Measurements from ENCODE around the gene ASIC4.

ASIC4 gene

GRCh38 chr2:219565130-219566080 lies 51.1 kb downstream of the ASIC4 start:
- no peak for DNase-seq (ENCODE audit: low read depth in 2 of 2, low spot score in 1 of 2)

- no peak for DNase-seq (ENCODE audit: low read depth in 2 of 2, low spot score in 1 of 2)
Observed at GRCh38 chr2:219566640-219567039, 52.4 kb downstream of the ASIC4 start.

GRCh38 chr2:219567131-219567530 lies 52.8 kb downstream of the ASIC4 start:
- DNase-seq (ENCODE audit: low read depth in 2 of 2, low spot score in 1 of 2): no peak

GRCh38 chr2:219567791-219568361 lies 53.6 kb downstream of the ASIC4 start:
- DNase-seq (ENCODE audit: low read depth in 2 of 2, low spot score in 1 of 2): no peak

- DNase-seq (ENCODE audit: low read depth in 2 of 2, low spot score in 1 of 2): no peak
Observed at GRCh38 chr2:219569041-219569440, 54.8 kb downstream of the ASIC4 start.

GRCh38 chr2:219569635-219570034 lies 55.4 kb downstream of the ASIC4 start:
- DNase-seq (ENCODE audit: low read depth in 2 of 2, low spot score in 1 of 2): no peak

- no peak for DNase-seq (ENCODE audit: low read depth in 2 of 2, low spot score in 1 of 2)
Observed at GRCh38 chr2:219570194-219570923, 56.1 kb downstream of the ASIC4 start.

GRCh38 chr2:219570924-219571310 lies 56.6 kb downstream of the ASIC4 start:
- DNase-seq (ENCODE audit: low read depth in 2 of 2, low spot score in 1 of 2): no peak

GRCh38 chr2:219571311-219572236 lies 57.3 kb downstream of the ASIC4 start, which contains the start of gene OBSL1:
TSS of gene OBSL1 (minus strand) at chr2:219571539. CDS start at chr2:219571232, 307 bp downstream.
- no peak for DNase-seq (ENCODE audit: low read depth in 2 of 2, low spot score in 1 of 2)

GRCh38 chr2:219572237-219573001 lies 58.1 kb downstream of the ASIC4 start, which contains the start of gene INHA:
TSS of gene INHA (plus strand) at chr2:219572310. CDS start at chr2:219572375, 65 bp downstream.
- no peak for DNase-seq (ENCODE audit: low read depth in 2 of 2, low spot score in 1 of 2)

GRCh38 chr2:219573166-219573565 lies 58.9 kb downstream of the ASIC4 start:
- no peak for DNase-seq (ENCODE audit: low read depth in 2 of 2, low spot score in 1 of 2)

- no peak for DNase-seq (ENCODE audit: low read depth in 2 of 2, low spot score in 1 of 2)
Observed at GRCh38 chr2:219574484-219575311, 60.4 kb downstream of the ASIC4 start.

GRCh38 chr2:219575566-219576504 lies 61.6 kb downstream of the ASIC4 start:
- no peak for DNase-seq (ENCODE audit: low read depth in 2 of 2, low spot score in 1 of 2)

GRCh38 chr2:219576505-219577388 lies 62.5 kb downstream of the ASIC4 start:
- no peak for DNase-seq (ENCODE audit: low read depth in 2 of 2, low spot score in 1 of 2)

- no peak for DNase-seq (ENCODE audit: low read depth in 2 of 2, low spot score in 1 of 2)
Observed at GRCh38 chr2:219578811-219579613, 64.7 kb downstream of the ASIC4 start.

GRCh38 chr2:219581346-219581745 lies 67.1 kb downstream of the ASIC4 start:
- no peak for DNase-seq (ENCODE audit: low read depth in 2 of 2, low spot score in 1 of 2)
